Renal cortical epithelial cell (primary cell): ENCODE measurements around the gene IFRD2. TPM values are rescaled to one million over a fixed set of nuclear protein-coding genes. Genes with fewer than 3 reads are reported as not detected.

Experiments used
- DNase-seq: peaks from one replicate; pipeline ENCODE4 v3.0.0-alpha.2; 2011; ENCODE audit warnings: low read depth
- total RNA-seq: library from RNA; depleted of rRNA; stranded (reverse); fragments of >200 nt; gene quantifications from 2 replicates; pipeline ENCODE4 v1.2.3, GENCODE V29; 2014

IFRD2 gene, protein sequence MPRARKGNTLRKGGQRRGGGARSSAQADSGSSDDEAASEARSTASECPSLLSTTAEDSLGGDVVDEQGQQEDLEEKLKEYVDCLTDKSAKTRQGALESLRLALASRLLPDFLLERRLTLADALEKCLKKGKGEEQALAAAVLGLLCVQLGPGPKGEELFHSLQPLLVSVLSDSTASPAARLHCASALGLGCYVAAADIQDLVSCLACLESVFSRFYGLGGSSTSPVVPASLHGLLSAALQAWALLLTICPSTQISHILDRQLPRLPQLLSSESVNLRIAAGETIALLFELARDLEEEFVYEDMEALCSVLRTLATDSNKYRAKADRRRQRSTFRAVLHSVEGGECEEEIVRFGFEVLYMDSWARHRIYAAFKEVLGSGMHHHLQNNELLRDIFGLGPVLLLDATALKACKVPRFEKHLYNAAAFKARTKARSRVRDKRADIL
- total RNA-seq = 28.8 and 57.8 TPM in 2 replicates

DNA sequence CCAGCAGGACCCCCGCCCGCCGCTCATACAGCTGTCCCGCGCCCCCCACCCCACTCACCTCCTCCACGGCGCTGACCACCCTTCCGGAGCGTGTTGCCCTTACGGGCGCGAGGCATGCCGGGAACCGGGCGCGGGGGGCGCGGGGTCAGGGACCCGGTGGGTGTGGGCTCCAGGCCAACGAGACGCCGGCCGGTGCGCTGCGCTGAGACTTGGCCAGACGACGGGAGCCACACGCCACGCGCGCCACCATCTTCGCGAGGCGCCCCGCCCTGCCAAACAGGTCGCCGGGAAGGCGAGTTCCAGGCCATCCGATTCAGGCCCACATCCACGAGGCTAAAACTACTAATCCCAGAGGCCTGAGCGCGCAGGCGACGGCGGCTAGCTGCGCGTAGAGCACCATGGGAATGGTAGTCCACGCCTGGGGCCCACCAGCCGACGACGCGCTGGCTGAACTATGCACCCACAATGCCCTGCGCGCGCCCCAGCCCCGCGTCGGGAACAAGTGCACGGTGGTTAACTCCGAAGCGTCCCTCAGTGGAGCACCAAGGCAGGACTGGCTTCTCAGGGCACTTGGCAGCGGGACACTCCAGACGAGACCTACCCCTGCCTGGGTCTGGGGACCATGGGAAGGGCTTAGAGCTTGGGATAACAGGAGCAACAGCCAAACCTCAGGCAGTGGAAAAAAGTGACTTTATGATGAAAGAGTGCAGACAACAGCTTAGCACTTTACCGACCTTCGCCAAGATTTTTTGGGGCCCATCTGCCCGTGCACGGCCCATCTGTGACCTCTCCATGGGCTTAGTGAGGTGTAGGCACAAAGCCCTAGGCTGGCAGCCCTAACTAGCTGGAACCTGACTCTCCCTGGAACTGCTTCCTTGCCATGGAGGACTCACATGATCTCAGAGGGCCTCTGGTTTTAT, at the start of gene IFRD2:
IFRD2 (minus strand) TSS at position 271 of the 920 bp plus-strand sequence; CDS start at position 116, 155 bp downstream.
- DNase-seq = peak; percentile 93

DNA sequence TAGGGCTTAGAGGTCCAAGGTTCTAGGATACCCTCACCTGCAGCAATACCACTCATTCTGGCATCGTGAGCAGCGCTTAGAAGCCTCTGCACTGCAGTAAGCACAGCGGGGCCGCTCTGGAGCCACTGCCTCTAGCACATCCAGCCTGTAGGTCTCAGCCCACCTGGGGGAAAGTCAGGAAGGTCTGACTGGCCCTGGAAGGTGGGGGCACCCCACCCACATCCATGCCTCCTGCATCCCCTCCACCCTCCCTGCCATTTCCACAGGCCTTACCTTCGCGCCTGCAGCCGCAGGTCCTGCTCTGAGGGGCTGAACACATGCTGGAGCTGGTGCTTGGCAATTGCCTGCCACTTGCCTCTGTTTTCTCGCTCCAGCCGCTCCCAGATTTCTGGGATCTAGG, 49.3 kb upstream of the IFRD2 start:
- DNase-seq = no peak

DNA sequence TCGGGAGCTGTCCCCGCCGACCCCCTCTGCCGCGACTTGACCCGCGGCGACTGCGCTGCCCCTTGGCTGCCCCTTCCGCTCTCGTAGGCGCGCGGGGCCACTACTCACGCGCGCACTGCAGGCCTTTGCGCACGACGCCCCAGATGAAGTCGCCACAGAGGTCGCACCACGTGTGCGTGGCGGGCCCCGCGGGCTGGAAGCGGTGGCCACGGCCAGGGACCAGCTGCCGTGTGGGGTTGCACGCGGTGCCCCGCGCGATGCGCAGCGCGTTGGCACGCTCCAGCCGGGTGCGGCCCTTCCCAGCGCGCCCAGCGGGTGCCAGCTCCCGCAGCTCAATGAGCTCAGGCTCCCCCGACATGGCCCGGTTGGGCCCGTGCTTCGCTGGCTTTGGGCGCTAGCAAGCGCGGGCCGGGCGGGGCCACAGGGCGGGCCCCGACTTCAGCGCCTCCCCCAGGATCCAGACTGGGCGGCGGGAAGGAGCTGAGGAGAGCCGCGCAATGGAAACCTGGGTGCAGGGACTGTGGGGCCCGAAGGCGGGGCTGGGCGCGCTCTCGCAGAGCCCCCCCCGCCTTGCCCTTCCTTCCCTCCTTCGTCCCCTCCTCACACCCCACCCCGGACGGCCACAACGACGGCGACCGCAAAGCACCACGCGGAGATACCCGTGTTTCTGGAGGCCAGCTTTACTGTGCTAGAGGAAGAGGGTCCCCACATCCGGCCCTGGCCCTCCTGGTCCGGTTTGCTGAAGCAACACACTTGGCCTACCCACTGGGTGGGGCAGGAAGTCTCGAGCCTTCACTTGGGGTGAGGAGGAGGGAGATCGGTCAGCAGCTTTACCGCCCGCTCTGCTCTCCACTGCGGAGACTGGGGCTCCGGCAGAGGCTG, 48.5 kb upstream of the IFRD2 start, which contains the start of gene RASSF1:
RASSF1 (minus strand) TSS at position 389 of the 882 bp plus-strand sequence; CDS start at position 358, 31 bp downstream.
- no peak for DNase-seq

DNA sequence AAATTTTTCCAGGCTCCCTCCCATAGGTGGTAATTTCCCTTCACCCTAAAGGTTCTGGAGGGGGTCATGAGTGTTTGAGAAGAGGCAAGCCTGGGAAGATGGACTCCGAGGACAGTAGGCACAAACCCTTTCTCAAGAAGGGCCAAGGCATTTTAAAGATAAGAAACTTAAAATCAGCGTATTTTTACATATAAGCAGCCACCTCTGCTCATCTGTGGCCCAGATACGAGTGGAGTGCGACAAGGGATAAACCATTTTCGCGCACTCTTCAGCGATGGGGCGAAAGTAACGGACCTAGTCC, 47.9 kb upstream of the IFRD2 start:
- DNase-seq = no peak

DNA sequence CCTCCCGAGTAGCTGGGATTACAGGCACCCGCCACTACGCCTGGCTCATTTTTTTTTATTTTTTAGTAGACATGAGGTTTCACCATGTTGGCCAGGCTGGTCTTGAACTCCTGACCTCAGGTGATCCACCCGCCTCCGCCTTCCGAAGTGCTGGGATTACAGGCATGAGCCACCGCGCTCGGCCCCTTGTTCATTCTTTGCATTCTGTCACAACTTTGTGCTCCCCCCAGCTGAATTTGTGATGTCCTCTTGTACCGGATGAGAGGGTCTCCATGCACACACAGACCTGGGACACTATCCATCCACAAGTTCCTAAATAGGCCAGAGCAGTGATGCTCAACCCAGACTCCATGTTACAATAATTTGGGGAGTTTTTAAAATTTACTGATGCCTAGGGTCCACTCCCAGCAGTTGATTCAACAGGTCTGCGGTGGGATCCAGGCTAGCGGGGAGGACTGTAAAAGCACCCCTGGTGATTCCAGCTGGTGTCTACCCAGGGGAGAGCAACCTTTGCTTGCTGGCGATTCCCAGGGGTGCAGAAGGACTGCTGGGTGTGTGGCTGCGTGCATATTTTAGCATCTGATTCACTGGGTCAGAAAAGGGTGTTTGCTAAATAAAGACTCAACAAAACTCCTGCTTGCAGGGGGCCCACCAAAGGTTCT, 47.4 kb upstream of the IFRD2 start:
- no peak for DNase-seq

DNA sequence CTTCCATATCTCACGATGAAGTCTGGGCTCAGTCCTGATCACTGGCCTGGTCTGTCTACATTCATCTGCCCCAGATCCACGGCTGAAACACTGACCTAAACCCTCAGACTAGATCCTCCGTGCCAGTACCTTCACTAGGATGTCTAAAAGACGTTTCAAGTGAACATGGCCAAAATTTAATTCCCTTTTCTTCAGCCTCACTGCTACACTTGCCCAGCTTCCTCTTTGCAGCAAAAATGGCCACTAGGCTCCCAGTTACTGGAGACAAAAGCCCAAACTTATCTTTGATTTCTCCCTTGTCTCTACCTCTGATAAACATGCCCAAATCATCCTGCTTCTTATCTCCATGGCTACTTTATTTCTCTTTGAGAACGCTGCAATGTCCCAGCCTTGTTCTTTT, 46.7 kb upstream of the IFRD2 start:
- no peak for DNase-seq

DNA sequence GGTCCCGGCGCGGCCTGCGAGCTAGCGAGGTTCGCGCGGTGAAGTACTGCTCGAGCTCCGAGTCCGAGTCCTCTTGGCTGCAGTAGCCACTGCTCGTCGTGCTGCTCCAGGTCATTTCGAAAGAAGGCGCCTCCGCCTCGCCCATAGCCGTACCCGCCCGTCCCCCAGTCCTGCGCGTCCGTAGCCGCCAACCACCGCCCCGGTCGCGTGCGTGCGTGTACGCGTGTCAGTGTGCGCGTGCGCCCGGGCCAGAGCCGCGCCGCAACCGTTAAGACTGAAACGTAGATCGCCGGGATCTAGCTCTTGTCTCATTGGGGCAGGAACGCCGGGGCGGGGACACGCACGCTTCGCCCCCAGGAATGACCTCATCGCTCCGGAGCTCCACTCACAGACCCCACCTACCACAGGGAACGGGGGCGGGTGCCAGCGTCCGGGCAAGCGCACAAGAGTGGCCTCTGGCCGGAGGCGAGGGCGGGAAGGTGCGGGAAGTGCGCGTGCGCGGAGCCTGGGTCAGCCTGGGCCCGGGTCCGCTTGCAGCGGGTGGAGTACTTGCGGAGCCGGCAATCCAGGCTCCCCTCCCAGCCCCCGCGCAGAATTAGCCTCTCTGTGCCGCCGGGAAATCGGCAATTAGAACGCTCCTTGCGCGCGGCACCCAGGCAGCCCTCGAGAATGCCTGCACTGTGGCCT, 45.1 kb upstream of the IFRD2 start:
- DNase-seq = peak; percentile 96

DNA sequence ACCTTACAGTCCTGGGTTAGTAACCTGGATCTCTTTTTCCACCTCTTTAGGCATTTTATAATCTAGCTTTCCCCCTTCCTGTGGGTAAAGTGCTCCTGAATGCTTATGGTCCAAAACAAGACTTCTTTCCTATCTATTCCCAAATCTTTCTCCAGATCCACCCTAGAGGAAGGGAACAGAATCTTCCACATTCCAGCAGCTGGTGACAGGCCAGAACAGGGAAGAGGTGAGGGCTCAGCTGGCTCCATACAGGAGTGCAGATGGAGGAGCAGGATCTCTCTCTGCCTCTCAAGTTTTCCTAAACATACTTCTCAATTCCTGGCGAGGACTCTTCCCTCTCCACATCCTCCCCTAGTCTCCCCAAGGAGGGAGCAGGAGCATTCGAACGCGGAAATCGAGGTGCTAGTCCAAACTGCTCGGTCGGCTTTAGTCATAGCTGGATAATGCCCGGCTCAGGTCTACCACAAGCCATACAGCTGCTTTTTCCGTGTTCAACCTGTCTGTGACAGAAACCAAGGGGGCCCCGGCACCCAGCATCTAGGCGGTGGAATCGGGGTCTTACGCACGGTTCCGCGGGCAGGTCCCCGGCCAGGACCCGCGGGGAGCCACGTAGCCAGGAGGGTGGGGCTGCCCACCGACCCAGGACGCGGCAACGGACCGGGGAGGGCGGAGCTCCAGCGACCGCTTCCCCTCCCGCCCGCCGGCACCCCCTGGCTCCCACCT, 44.4 kb upstream of the IFRD2 start:
- DNase-seq = no peak

DNA sequence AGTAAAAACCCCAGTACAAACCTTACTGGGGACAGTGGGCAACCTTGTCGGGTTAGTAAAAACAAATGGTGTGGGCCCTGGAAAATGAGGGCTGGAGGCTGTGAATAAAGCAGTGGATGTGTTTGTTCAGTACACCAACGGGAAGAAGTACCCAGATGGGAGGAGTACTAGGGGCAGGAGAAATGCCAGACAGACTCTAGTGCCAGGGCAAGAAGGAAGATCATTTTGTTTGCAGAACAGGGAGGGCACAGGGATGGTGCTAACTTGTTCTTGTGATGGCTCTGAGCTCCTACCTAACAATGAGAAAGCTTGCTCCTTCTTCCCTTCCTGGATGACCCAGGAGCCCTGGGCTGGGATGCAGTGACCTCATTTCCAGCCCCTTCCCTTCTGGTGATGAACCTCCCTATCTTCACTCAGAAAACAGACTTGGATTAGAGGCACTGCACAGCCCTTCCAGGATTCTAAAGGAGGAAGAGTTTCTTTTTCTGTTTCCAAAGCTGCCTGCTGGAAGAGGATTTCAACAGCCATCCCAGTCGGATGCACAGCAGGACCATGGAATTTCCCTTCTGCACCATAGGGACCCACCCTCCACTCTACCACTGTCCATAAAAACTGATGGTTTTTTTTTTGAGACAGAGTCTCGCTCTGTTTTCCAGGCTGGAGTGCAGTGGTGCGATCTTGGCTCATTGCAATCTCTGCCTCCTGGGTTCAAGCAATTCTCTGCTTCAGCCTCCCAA, 42.3 kb upstream of the IFRD2 start:
- DNase-seq = no peak

DNA sequence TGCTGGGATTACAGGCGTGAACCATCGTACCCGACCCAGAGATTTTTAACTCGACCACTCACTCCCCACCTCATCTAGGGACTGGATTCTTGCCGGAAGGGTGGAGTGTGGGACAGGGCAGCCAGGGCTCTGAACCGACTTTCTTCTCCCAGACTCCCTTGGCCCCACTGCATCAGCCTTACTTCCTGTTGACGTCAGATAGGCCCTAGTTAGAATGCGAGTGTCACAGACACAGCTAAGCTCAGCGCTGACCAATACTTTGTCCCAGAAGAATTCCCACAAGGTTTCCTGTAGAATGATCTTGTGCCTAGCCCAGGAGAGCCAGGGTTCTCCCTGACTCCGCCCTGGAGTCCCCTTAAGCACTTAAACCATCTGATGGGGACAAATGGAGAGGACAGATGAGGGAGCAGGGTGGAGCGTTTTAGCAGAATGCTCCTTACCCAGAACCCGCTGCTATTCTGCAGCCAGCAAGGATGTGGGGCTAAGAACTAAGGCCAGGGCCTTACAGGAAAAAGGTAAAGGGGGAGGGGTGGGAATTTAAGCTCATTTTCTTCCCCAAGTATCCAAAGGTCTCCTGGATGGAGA, 41.6 kb upstream of the IFRD2 start:
- no peak for DNase-seq

DNA sequence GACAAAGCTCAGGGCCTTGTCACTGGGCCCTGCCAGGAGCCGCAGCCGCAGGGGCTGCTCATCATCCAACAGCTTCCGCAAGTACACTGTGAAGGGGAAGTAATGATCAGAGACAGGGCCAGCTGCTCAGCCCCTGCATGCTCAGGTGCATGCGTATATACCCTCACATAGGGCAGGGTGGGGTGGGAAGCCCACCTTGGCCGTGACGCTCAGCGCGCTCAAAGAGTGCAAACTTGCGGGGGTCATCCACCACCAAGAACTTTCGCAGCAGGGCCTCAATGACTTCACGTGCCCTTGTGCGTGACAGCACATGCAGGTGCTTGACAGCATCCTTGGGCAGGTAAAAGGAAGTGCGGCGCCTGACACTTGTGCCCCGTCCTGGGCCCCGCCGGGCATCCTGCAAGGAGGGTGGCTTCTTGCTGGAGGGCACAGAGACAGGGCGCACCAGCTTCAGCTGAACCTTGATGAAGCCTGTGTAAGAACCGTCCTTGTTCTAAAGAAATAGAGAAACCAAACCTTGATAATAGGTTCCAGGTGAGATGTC, 39.2 kb upstream of the IFRD2 start:
- DNase-seq = no peak

DNA sequence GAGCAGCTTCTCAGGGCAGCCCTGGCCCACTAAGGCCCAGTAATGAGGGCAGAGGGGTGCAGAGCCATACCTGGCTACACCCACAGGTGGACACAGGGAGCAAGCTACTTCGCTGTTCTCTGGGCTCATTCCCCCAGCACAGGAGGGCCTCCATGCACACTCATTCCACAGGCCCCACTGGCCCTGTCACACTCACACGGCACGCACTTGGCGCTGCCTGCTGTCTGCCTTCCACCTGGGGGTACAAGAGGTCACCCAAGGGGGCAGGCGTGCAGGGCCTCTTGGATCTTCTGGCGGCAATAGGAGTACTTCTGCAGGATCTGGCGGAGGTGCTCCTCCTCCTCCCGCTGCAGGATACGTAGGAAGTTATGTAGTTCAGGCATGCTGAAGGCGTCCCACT, 38.1 kb upstream of the IFRD2 start:
- no peak for DNase-seq

DNA sequence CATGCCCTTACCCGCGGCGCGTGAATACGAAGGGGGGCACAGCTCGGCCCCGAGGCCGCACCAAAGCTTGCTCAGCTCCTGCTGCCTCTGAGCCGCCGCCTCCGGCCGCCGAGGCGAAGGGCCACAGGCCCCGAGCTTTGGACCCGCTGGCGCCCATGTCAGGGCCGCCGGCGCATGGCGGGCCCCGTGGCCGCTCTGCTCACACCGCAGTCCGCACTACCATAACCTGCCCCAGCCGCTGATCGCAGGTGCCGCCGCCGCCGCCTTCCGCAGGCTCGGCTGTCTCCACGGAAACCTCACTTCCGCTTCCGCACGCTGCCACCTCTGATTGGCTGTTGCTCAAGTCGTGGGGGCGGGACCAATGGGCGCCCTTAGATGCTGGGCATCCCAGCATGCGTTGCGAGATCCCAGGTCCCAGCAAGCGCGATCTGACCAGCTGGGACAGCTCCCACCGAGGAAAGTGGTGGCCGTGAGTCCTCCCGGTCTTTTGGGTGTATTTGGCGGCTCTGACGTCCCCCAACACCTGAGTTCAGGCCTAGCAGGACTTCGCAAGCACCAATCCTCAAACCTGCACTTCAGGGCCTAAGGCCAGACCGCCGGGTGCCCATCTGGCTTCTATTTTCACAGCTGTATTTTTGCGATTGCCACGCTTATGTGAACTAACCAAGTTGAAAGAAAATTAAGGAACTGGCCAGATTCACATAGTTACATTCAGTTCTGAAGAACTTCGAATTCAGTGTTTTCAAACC, 35.9 kb upstream of the IFRD2 start, which contains the start of gene TUSC2:
TUSC2 (minus strand) TSS at position 281 of the 749 bp plus-strand sequence; CDS start at position 157, 124 bp downstream.
- DNase-seq = peak; percentile 94

DNA sequence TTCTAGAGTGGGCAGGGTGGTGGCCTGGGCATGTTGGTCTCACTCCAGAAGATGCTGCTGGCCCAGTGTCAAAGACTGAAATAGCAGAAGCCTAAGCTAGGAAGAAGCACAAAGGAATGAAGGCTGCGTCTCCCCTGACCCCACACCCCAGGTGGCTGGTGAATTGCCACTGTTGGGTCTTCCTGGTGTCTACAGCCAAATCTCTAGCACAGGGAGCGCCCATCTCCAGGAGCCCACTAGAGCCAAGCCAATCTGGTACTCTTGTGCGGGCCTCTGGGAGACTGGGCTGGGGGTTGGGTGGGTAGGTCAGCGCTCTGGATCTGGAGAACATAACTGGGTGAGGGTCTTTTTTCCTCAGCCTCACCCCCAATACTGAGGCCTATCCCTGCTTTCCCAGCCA, 34.9 kb upstream of the IFRD2 start:
- no peak for DNase-seq

DNA sequence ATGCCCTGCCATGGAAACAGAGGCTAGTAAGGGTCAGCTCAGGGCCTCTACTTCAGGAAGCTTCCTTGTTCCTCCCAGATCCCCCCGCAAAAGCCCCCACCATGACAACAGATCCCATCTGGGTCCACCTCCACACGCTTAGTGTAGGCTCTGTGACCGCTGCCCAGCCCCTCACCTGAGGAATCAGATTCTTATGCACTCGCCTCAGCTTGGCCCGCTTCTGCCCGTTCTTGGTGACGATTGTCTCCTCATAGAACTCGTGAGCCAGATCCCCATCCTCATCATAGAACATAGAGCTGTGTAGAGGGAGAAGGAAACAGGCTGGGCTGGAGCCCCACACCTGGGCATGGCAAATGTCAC, 33.9 kb upstream of the IFRD2 start:
- DNase-seq = no peak

DNA sequence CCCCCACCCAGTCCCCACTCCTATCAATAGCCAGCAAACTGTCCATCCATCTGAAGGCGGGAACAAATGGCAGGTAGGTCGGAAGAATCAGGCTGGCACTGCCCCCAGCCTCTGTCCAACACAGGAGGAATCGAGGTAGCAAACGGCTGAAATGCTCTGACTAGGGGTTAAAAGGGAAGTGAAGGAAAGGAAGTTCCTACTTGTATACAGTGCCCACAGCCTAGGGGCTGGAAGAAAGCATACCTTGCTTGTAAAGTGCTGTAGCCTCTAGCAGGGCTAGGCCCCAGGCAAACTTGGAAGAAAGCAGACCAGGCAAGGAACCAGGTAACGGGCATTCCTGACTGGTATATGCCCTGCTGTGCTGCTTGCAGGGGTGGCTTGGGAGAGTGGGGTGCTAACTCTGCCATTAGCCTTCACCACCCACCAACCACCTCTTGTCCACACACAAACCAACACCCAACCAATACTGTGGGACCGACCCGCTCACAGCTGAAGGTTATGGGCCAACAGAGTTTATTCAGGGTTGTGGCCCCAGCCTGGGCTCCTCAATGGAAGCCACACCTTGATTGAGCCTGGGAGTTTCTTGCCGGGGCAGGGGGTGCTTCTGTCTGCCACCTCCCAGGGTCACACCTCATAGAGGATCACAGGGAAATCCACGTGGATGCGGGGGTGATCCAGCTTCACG, 33.4 kb upstream of the IFRD2 start:
- DNase-seq = no peak

DNA sequence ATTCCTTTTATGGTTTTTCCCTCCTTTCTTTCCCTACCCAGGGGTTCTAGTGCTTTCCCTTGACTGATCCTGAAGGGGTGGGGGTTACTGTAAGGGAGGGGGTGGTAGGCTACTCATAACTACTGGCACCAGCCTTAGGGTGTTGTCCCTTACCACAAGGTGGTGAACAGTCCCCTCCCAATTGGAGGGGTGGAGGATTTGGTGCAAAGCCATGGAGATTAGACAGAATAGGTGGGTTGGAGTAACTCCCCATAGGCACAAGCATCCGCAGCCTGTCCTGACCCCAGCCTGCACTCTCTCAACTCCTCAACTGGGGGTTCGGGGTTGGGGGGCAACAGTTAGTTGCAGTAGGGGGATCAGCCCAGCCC, 32.9 kb upstream of the IFRD2 start:
- DNase-seq = no peak
